HEK293 (cell line): Measurements from ENCODE around the gene THEM4.

ENCODE experiments used
- CTCF ChIA-PET: fragments of 350-600 bp; formaldehyde crosslinking; extraction: SDS; loops from one replicate; lab custom pipeline; 2021; ENCODE audit warnings: antibody characterized with exemption; lab: Yijun Ruan, JAX
- POLR2A ChIA-PET: fragments of 300-600 bp; formaldehyde crosslinking; extraction: SDS; loops from one replicate; lab custom pipeline; 2020; ENCODE audit warnings: antibody characterized with exemption, inconsistent platforms; lab: Yijun Ruan, JAX
- H3K27ac ChIP-seq: fragments of 200-500 bp; sonication (Bioruptor generic); 2 replicates; pipeline ENCODE4 v1.5.1; 2014; ENCODE audit warnings: low read depth, low read length, control low read depth, inconsistent platforms; ENCODE audit errors: extremely low read depth
- H3K36me3 ChIP-seq, 2 experiments: fragments of 200-500 bp in 1 of 2; sonication (Bioruptor generic) in 1 of 2; 1 replicate in 1 of 2; 2 replicates in 1 of 2; pipeline ENCODE4 v1.5.1; 2014 to 2017; ENCODE audit warnings: inconsistent platforms in 2 of 2, low read length in 2 of 2; ENCODE audit not compliant: control insufficient read depth in 2 of 2, insufficient read depth in 1 of 2
- H3K4me1 ChIP-seq: fragments of 200-500 bp; sonication (Bioruptor generic); 2 replicates; pipeline ENCODE4 v1.5.1; 2014; ENCODE audit warnings: mild to moderate bottlenecking, low read length, inconsistent platforms; ENCODE audit not compliant: control insufficient read depth, insufficient read depth
- H3K4me3 ChIP-seq: 2 replicates; pipeline ENCODE4 v1.5.1; 2011; ENCODE audit warnings: low read depth, mild to moderate bottlenecking, control low read depth, low read length, moderate library complexity
- H3K9me3 ChIP-seq: fragments of 200-500 bp; sonication (Bioruptor generic); 2 replicates; pipeline ENCODE4 v1.5.1; 2014; ENCODE audit warnings: low read depth, low read length, inconsistent platforms; ENCODE audit not compliant: control insufficient read depth, insufficient read depth
- BCL11A ChIP-seq: fragments of 450-650 bp; formaldehyde crosslinking; IDR thresholded peaks from 2 replicates; pipeline ENCODE4 v1.5.1; 2016; ENCODE audit warnings: low read depth, missing biosample characterization, missing genetic modification characterization
- CTCF ChIP-seq: fragments of 450-650 bp; formaldehyde crosslinking; IDR thresholded peaks from 2 replicates; pipeline ENCODE4 v1.5.1; 2016; ENCODE audit warnings: missing biosample characterization, missing genetic modification characterization
- OSR2 ChIP-seq: fragments of 450-650 bp; formaldehyde crosslinking; IDR thresholded peaks from 2 replicates; pipeline ENCODE4 v1.5.1; 2016; ENCODE audit warnings: missing biosample characterization, missing genetic modification characterization
- PRDM1 ChIP-seq: fragments of 450-650 bp; formaldehyde crosslinking; IDR thresholded peaks from 2 replicates; pipeline ENCODE4; 2016; ENCODE audit warnings: missing biosample characterization, missing genetic modification characterization
- SP3 ChIP-seq: fragments of 450-650 bp; formaldehyde crosslinking; IDR thresholded peaks from 2 replicates; pipeline ENCODE4 v1.5.1; 2016; ENCODE audit warnings: missing biosample characterization, missing genetic modification characterization
- SP7 ChIP-seq: fragments of 450-650 bp; formaldehyde crosslinking; IDR thresholded peaks from 2 replicates; pipeline ENCODE4 v1.5.1; 2016; ENCODE audit warnings: missing biosample characterization, missing genetic modification characterization
- ZBTB20 ChIP-seq: fragments of 450-650 bp; formaldehyde crosslinking; IDR thresholded peaks from 2 replicates; pipeline ENCODE4 v1.5.1; 2016; ENCODE audit warnings: missing biosample characterization, missing genetic modification characterization
- ZBTB7A ChIP-seq: fragments of 450-650 bp; formaldehyde crosslinking; IDR thresholded peaks from 2 replicates; pipeline ENCODE4 v1.5.1; 2016; ENCODE audit warnings: low read depth, missing biosample characterization, missing genetic modification characterization
- ZEB2 ChIP-seq: fragments of 450-650 bp; formaldehyde crosslinking; IDR thresholded peaks from 2 replicates; pipeline ENCODE4 v1.5.1; 2016; ENCODE audit warnings: missing biosample characterization, missing genetic modification characterization
- ZFP37 ChIP-seq: fragments of 450-650 bp; formaldehyde crosslinking; IDR thresholded peaks from 2 replicates; pipeline ENCODE4 v1.5.1; 2016; ENCODE audit warnings: missing biosample characterization, missing genetic modification characterization
- ZFP41 ChIP-seq: fragments of 450-650 bp; formaldehyde crosslinking; IDR thresholded peaks from 2 replicates; pipeline ENCODE4 v1.5.1; 2016; ENCODE audit warnings: missing biosample characterization, missing genetic modification characterization, borderline replicate concordance
- ZIC2 ChIP-seq: fragments of 450-650 bp; formaldehyde crosslinking; IDR thresholded peaks from 2 replicates; pipeline ENCODE4 v1.5.1; 2016; ENCODE audit warnings: missing biosample characterization, missing genetic modification characterization
- ZNF114 ChIP-seq: fragments of 450-650 bp; formaldehyde crosslinking; IDR thresholded peaks from 2 replicates; pipeline ENCODE4 v1.5.0; 2017; ENCODE audit warnings: missing biosample characterization, missing genetic modification characterization
- ZNF211 ChIP-seq: fragments of 450-650 bp; formaldehyde crosslinking; IDR thresholded peaks from 2 replicates; pipeline ENCODE4 v1.5.1; 2016; ENCODE audit warnings: low read depth, missing biosample characterization, missing genetic modification characterization
- ZNF223 ChIP-seq: fragments of 450-650 bp; formaldehyde crosslinking; IDR thresholded peaks from 2 replicates; pipeline ENCODE4 v1.5.1; 2016; ENCODE audit warnings: missing biosample characterization, missing genetic modification characterization
- ZNF23 ChIP-seq: fragments of 450-650 bp; formaldehyde crosslinking; IDR thresholded peaks from 2 replicates; pipeline ENCODE4 v1.5.1; 2016; ENCODE audit warnings: missing biosample characterization, missing genetic modification characterization, borderline replicate concordance
- ZNF239 ChIP-seq: fragments of 450-650 bp; formaldehyde crosslinking; IDR thresholded peaks from 2 replicates; pipeline ENCODE4 v1.5.1; 2016; ENCODE audit warnings: missing biosample characterization, missing genetic modification characterization
- ZNF266 ChIP-seq: fragments of 450-650 bp; formaldehyde crosslinking; IDR thresholded peaks from 2 replicates; pipeline ENCODE4 v1.5.1; 2016; ENCODE audit warnings: missing biosample characterization, missing genetic modification characterization, low read depth
- ZNF274 ChIP-seq, 2 experiments: fragments of 200-500 bp in 1 of 2; fragments of 450-650 bp in 1 of 2; sonication (Bioruptor generic) in 1 of 2; formaldehyde crosslinking in 1 of 2; IDR thresholded peaks; 2 replicates each; pipeline versions ENCODE4 v1.5.1 to v1.6.1; 2014 to 2016; ENCODE audit warnings: borderline replicate concordance in 1 of 2, inconsistent platforms in 1 of 2, low read length in 1 of 2, missing biosample characterization in 1 of 2, missing genetic modification characterization in 1 of 2
- ZNF362 ChIP-seq: fragments of 450-650 bp; formaldehyde crosslinking; IDR thresholded peaks from 2 replicates; pipeline ENCODE4 v1.5.1; 2016; ENCODE audit warnings: missing biosample characterization, missing genetic modification characterization
- ZNF366 ChIP-seq: fragments of 450-650 bp; formaldehyde crosslinking; conservative IDR thresholded peaks from 2 replicates; pipeline ENCODE4 v1.5.1; 2016; ENCODE audit warnings: missing biosample characterization, missing genetic modification characterization
- ZNF394 ChIP-seq: fragments of 450-650 bp; formaldehyde crosslinking; IDR thresholded peaks from 2 replicates; pipeline ENCODE4 v1.5.1; 2016; ENCODE audit warnings: missing biosample characterization, missing genetic modification characterization, mild to moderate bottlenecking, moderate library complexity, borderline replicate concordance
- ZNF48 ChIP-seq: fragments of 450-650 bp; formaldehyde crosslinking; IDR thresholded peaks from 2 replicates; pipeline ENCODE4 v1.5.1; 2016; ENCODE audit warnings: missing biosample characterization, missing genetic modification characterization
- ZNF585B ChIP-seq: fragments of 450-650 bp; formaldehyde crosslinking; IDR thresholded peaks from 2 replicates; pipeline ENCODE4 v1.5.1; 2016; ENCODE audit warnings: missing biosample characterization, missing genetic modification characterization
- ZNF654 ChIP-seq: fragments of 450-650 bp; formaldehyde crosslinking; IDR thresholded peaks from 2 replicates; pipeline ENCODE4 v1.5.1; 2016; ENCODE audit warnings: low read depth, missing biosample characterization, missing genetic modification characterization
- ZNF707 ChIP-seq: fragments of 450-650 bp; formaldehyde crosslinking; IDR thresholded peaks from 2 replicates; pipeline ENCODE4 v1.5.1; 2016; ENCODE audit warnings: missing biosample characterization, missing genetic modification characterization
- ZNF776 ChIP-seq: fragments of 450-650 bp; formaldehyde crosslinking; IDR thresholded peaks from 2 replicates; pipeline ENCODE4 v1.5.0; 2017; ENCODE audit warnings: missing biosample characterization, missing genetic modification characterization, borderline replicate concordance
- ZNF777 ChIP-seq: fragments of 450-650 bp; formaldehyde crosslinking; IDR thresholded peaks from 2 replicates; pipeline ENCODE4 v1.5.1; 2017; ENCODE audit warnings: missing biosample characterization, missing genetic modification characterization, borderline replicate concordance
- TF ChIP-seq, protein P1 (sequence below): fragments of 450-650 bp; formaldehyde crosslinking; IDR thresholded peaks from 2 replicates; pipeline ENCODE4 v1.5.1; 2017; ENCODE audit warnings: missing biosample characterization, missing genetic modification characterization

The THEM4 gene

GRCh38 chr1:151888972-151889570 is 20.2 kb downstream of the THEM4 start:
- CTCF ChIA-PET: interaction anchor here (0.6 to 8.2 kb wide), 13 partner anchors 9 to 460 kb away, joined by 3 to 67 read pairs (median 4); no protein-coding TSS in a partner anchor

GRCh38 chr1:151887028-151887427 is 22.3 kb downstream of the THEM4 start:
- Histone ChIP-seq H3K36me3 (peaks cover 15 to 59% of the 10 kb centered on the region in 2 experiments), H3K27ac (no peak overlapping the region), H3K4me1 (no peaks in the 10 kb centered on the region), H3K9me3 (no peaks in the 10 kb centered on the region), H3K4me3 (no peak overlapping the region)
- ChIA-PET POLR2A (no interaction called here), CTCF (interaction anchor here (0.5 to 8.2 kb wide), 5 partner anchors 8 to 1839 kb away, joined by 3 to 67 read pairs (median 3); no protein-coding TSS in a partner anchor)
- TF ChIP-seq SP7: no peak
- no peak for TF ChIP-seq ZNF23 (tag by site-specific recombination)
- no peak for TF ChIP-seq BCL11A (tag by site-specific recombination)
- TF ChIP-seq CTCF: no peak
- no peak for TF ChIP-seq ZIC2 (tag by site-specific recombination)
- no peak for TF ChIP-seq ZNF585B
- peak; percentile 54; the same call in 1 of the 2 replicates for TF ChIP-seq PRDM1 (tag by site-specific recombination)
- TF ChIP-seq ZFP37: no peak
- TF ChIP-seq ZBTB20 (tag by site-specific recombination): no peak
- TF ChIP-seq ZNF239 (tag by site-specific recombination): no peak
- no peak for TF ChIP-seq ZNF48 (tag by site-specific recombination)
- TF ChIP-seq ZNF776 (tag by site-specific recombination): no peak
- no peak for TF ChIP-seq ZEB2 (tag by site-specific recombination)
- no peak for TF ChIP-seq ZNF274 (IDR thresholded peaks at IDR 0.05; ENCODE audit: low read length)
- TF ChIP-seq ZNF274 (tag by site-specific recombination; IDR thresholded peaks at IDR 0.05; ENCODE audit: borderline replicate concordance): no peak
- no peak for TF ChIP-seq ZNF777 (tag by site-specific recombination)
- peak; percentile 75; the same call in 1 of the 2 replicates for TF ChIP-seq ZNF362 (tag by site-specific recombination)
- TF ChIP-seq ZNF366 (tag by site-specific recombination): 0 out of 2 replicates have a peak, but pooled peaks have one; percentile 38
- peak; percentile 31; the same call in 1 of the 2 replicates for TF ChIP-seq SP3

More at GRCh38 chr1:151888972-151889570, 20.2 kb downstream of the THEM4 start:
- no peak overlapping the region for H3K4me3 ChIP-seq
- POLR2A ChIA-PET: no interaction called here
- TF ChIP-seq ZNF654 (tag by site-specific recombination) (peak; percentile 36), ZNF114 (tag by site-specific recombination) (no peak)
- no peaks in the 10 kb centered on the region for H3K4me1 ChIP-seq
- no peak overlapping the region for H3K27ac ChIP-seq
- peaks cover 15 to 74% of the 10 kb centered on the region in 2 experiments for H3K36me3 ChIP-seq
- no peaks in the 10 kb centered on the region for H3K9me3 ChIP-seq

DNA sequence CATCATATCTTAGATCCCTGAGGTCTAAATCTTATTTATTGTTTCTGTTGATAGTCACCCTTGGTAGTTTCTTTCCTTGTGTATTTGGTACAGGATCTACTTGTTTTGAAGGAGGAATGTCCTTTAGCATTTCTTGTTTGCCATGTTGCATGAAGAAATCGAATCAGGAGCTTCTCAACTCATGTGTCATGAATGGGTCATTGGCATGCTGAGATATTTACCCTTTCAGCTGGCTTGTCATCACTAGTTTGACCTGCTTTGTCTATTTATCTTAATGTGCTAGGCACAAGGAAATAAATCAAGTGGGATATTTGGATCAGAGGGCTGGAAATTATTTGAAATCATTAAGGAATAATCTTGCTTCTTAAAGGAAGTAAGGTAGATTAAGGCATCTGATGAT is 23.8 kb downstream of the THEM4 start:
- CTCF ChIA-PET: interaction anchor here (0.7 to 8.2 kb wide), 2 partner anchors 116 to 573 kb away, joined by 3 to 67 read pairs; no protein-coding TSS in a partner anchor
- TF ChIP-seq OSR2 (tag by site-specific recombination): no peak
- TF ChIP-seq ZNF707: no peak
- no peak for TF ChIP-seq ZFP41 (tag by site-specific recombination)
- TF ChIP-seq ZNF394 (tag by site-specific recombination): no peak
- no peak for TF ChIP-seq ZNF223 (tag by site-specific recombination)
- no peak for TF ChIP-seq ZNF266 (tag by site-specific recombination)
- no peak for TF ChIP-seq ZNF211 (tag by site-specific recombination)
- no peak for TF ChIP-seq ZBTB7A (tag by site-specific recombination)
- TF ChIP-seq, protein P1, sequence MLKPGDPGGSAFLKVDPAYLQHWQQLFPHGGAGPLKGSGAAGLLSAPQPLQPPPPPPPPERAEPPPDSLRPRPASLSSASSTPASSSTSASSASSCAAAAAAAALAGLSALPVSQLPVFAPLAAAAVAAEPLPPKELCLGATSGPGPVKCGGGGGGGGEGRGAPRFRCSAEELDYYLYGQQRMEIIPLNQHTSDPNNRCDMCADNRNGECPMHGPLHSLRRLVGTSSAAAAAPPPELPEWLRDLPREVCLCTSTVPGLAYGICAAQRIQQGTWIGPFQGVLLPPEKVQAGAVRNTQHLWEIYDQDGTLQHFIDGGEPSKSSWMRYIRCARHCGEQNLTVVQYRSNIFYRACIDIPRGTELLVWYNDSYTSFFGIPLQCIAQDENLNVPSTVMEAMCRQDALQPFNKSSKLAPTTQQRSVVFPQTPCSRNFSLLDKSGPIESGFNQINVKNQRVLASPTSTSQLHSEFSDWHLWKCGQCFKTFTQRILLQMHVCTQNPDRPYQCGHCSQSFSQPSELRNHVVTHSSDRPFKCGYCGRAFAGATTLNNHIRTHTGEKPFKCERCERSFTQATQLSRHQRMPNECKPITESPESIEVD (tag by site-specific recombination): no peak

More for the DNA sequence above, 23.8 kb downstream of the THEM4 start:
- Histone ChIP-seq H3K36me3 (peaks cover 15 to 43% of the 10 kb centered on the region in 2 experiments), H3K4me1 (no peaks in the 10 kb centered on the region), H3K9me3 (no peaks in the 10 kb centered on the region), H3K27ac (no peak overlapping the region), H3K4me3 (no peak overlapping the region)
- POLR2A ChIA-PET: no interaction called here
